ENCODE data around the gene MAP2K6. TPM values are rescaled to one million over a fixed set of nuclear protein-coding genes. Genes with fewer than 3 reads are reported as not detected.

MAP2K6 gene
- polyA plus RNA-seq = 10 to 100 TPM in 1 of 3 donors, 1 to 10 TPM in 2; 7.4 to 17.5 (median 7.5) TPM

- no peak within 1 kb of the TSS for H3K27ac ChIP-seq (ENCODE audit: low read depth, low read length)
- WGBS, 3 donors = 0 to 1% (median 0%) methylated on average over 27 of the region's 27 CpGs
These were observed at the start of gene MAP2K6 for GRCh38 chr17:69414408-69415274. Gene MAP2K6 (plus strand): TSS chr17:69414697. CDS start chr17:69414985, 288 bp downstream.

- no peak overlapping the region for H3K27ac ChIP-seq (ENCODE audit: low read depth, low read length)
- WGBS, 3 donors = 58 to 67% (median 59%) methylated on average over 3 of the region's 3 CpGs
These were observed 47.2 kb upstream of the MAP2K6 start for GRCh38 chr17:69367298-69367697.

GRCh38 chr17:69373069-69373468, 41.4 kb upstream of the MAP2K6 start:
- 77 to 95% (median 88%) methylated on average over 2 of the region's 2 CpGs for WGBS, 3 donors
- no peak overlapping the region for H3K27ac ChIP-seq (ENCODE audit: low read depth, low read length)

GRCh38 chr17:69375229-69375628, 39.3 kb upstream of the MAP2K6 start:
- WGBS, 3 donors = 29 to 69% (median 40%) methylated on average over 2 of the region's 2 CpGs
- no peak overlapping the region for H3K27ac ChIP-seq (ENCODE audit: low read depth, low read length)

- 87 to 93% (median 89%) methylated on average over 7 of the region's 7 CpGs for WGBS, 3 donors
These were observed 25.6 kb upstream of the MAP2K6 start for GRCh38 chr17:69388822-69389442.

GRCh38 chr17:69390795-69391501, 23.5 kb upstream of the MAP2K6 start:
- H3K27ac ChIP-seq (ENCODE audit: low read depth, low read length) = no peak overlapping the region
- WGBS, 3 donors = 36 to 80% (median 76%) methylated on average over 15 of the region's 15 CpGs

More at GRCh38 chr17:69388822-69389442, 25.6 kb upstream of the MAP2K6 start:
- H3K27ac ChIP-seq (ENCODE audit: low read depth, low read length) = no peak overlapping the region

GRCh38 chr17:69401251-69401650, 13.2 kb upstream of the MAP2K6 start:
- H3K27ac ChIP-seq (ENCODE audit: low read depth, low read length) = no peak overlapping the region
- WGBS, 3 donors = 63 to 66% (median 64%) methylated on average over 3 of the region's 3 CpGs

- WGBS, 3 donors = 88 to 92% (median 91%) methylated on average over 7 of the region's 7 CpGs
These were observed 12.4 kb upstream of the MAP2K6 start for GRCh38 chr17:69402052-69402451.

GRCh38 chr17:69404399-69404798, 10.1 kb upstream of the MAP2K6 start:
- WGBS, 3 donors = 91 to 92% (median 91%) methylated on average over 5 of the region's 5 CpGs
- no peak overlapping the region for H3K27ac ChIP-seq (ENCODE audit: low read depth, low read length)

More at GRCh38 chr17:69402052-69402451, 12.4 kb upstream of the MAP2K6 start:
- no peak overlapping the region for H3K27ac ChIP-seq (ENCODE audit: low read depth, low read length)

- 92 to 95% (median 93%) methylated on average over 5 of the region's 5 CpGs for WGBS, 3 donors
- no peak overlapping the region for H3K27ac ChIP-seq (ENCODE audit: low read depth, low read length)
These were observed 9.4 kb upstream of the MAP2K6 start for GRCh38 chr17:69405096-69405495.

- no peak overlapping the region for H3K27ac ChIP-seq (ENCODE audit: low read depth, low read length)
These were observed 7.6 kb upstream of the MAP2K6 start for GRCh38 chr17:69406941-69407340.

- WGBS, 3 donors = 90 to 100% (median 99%) methylated on average over 1 of the region's 1 CpG
- H3K27ac ChIP-seq (ENCODE audit: low read depth, low read length) = no peak overlapping the region
These were observed 6.7 kb upstream of the MAP2K6 start for GRCh38 chr17:69407759-69408158.

GRCh38 chr17:69410671-69411070, 3.8 kb upstream of the MAP2K6 start:
- no peak overlapping the region for H3K27ac ChIP-seq (ENCODE audit: low read depth, low read length)
- 88 to 96% (median 90%) methylated on average over 2 of the region's 2 CpGs for whole genome bisulfite sequencing, 3 donors

- H3K27ac ChIP-seq (ENCODE audit: low read depth, low read length) = no peak overlapping the region
- 69 to 79% (median 71%) methylated on average over 4 of the region's 4 CpGs for WGBS, 3 donors
These were observed 2.7 kb upstream of the MAP2K6 start for GRCh38 chr17:69411766-69412165.

- no peak overlapping the region for H3K27ac ChIP-seq (ENCODE audit: low read depth, low read length)
- WGBS, 3 donors = 81 to 87% (median 83%) methylated on average over 4 of the region's 4 CpGs
These were observed 2.2 kb upstream of the MAP2K6 start for GRCh38 chr17:69412251-69412671.

GRCh38 chr17:69415431-69415830, 934 bp downstream of the MAP2K6 start:
- WGBS, 3 donors = 2 to 9% (median 6%) methylated on average over 6 of the region's 6 CpGs
- no peak overlapping the region for H3K27ac ChIP-seq (ENCODE audit: low read depth, low read length)

- WGBS, 3 donors = 29 to 61% (median 53%) methylated on average over 5 of the region's 5 CpGs
- no peak overlapping the region for H3K27ac ChIP-seq (ENCODE audit: low read depth, low read length)
These were observed 3.3 kb downstream of the MAP2K6 start for GRCh38 chr17:69417545-69418483.

GRCh38 chr17:69418535-69418934, 4.0 kb downstream of the MAP2K6 start:
- whole genome bisulfite sequencing, 3 donors = 71 to 92% (median 85%) methylated on average over 2 of the region's 2 CpGs
- H3K27ac ChIP-seq (ENCODE audit: low read depth, low read length) = no peak overlapping the region

Measured in adipose tissue (tissue), 3 donors.